Measurements from ENCODE around the gene PRR19. TPM values are rescaled to one million over a fixed set of nuclear protein-coding genes. Genes with fewer than 3 reads are reported as not detected.
A peak's percentile ranks its signal among the peaks of the same experiment; 100 is the strongest.

PRR19 gene
- total and polyA plus RNA-seq, 10 donors = 0.33 to 1.2 (median 0.54) TPM; not detected in 2

- no peak overlapping the region for H3K4me3 ChIP-seq
- peak overlapping the region in 5 of 8 donors; percentile 9 to 99 (median 97) for H3K27ac ChIP-seq
- peaks cover 0 to 66% (median 33%) of the 10 kb centered on the region in 6 donors for H3K36me3 ChIP-seq
- no peak for DNase-seq
- WGBS, 5 donors = 32 to 55% (median 41%) methylated on average over 3 of the region's 3 CpGs
- no peak for TF ChIP-seq POLR2AphosphoS5 (IDR thresholded peaks at IDR 0.05)
- TF ChIP-seq POLR2A (IDR thresholded peaks at IDR 0.05) = no peak
- intact Hi-C loops (cut with DNase I; ENCODE audit: low total_unique reads) = no loop called here
- H3K9me3 ChIP-seq = no peaks in the 10 kb centered on the region
- H3K4me1 ChIP-seq = peaks cover 54 to 100% (median 85%) of the 10 kb centered on the region in 6 donors
- no peaks in the 10 kb centered on the region for H3K27me3 ChIP-seq (replicated peaks in 1 of 7)
Observed at GRCh38 chr19:42276284-42276683, 25.6 kb upstream of the PRR19 start.

GRCh38 chr19:42276821-42277220 lies 25.1 kb upstream of the PRR19 start:
- intact Hi-C loops (cut with DNase I; ENCODE audit: low total_unique reads) = no loop called here
- Histone ChIP-seq H3K4me3 (no peak overlapping the region), H3K9me3 (no peaks in the 10 kb centered on the region), H3K36me3 (peaks cover 0 to 62% (median 32%) of the 10 kb centered on the region in 6 donors), H3K27ac (peak overlapping the region in 5 of 8 donors; percentile 95 to 99 (median 97)), H3K4me1 (peaks cover 54 to 100% (median 85%) of the 10 kb centered on the region in 6 donors), H3K27me3 (replicated peaks in 1 of 7) (no peaks in the 10 kb centered on the region)
- DNase-seq = no peak
- WGBS, 5 donors = 59 to 90% (median 85%) methylated on average over 4 of the region's 4 CpGs
- no peak for TF ChIP-seq CTCF (IDR thresholded peaks at IDR 0.05 in 8 of 11, conservative IDR thresholded peaks at IDR 0.05 in 3 of 11)
- TF ChIP-seq POLR2AphosphoS5 (IDR thresholded peaks at IDR 0.05) = no peak
- no peak for TF ChIP-seq POLR2A (IDR thresholded peaks at IDR 0.05)

GRCh38 chr19:42277821-42278451 lies 24.0 kb upstream of the PRR19 start:
- Histone ChIP-seq H3K27me3 (replicated peaks in 1 of 7) (no peaks in the 10 kb centered on the region), H3K36me3 (peaks cover 0 to 51% (median 21%) of the 10 kb centered on the region in 6 donors), H3K4me3 (no peak overlapping the region), H3K9me3 (no peaks in the 10 kb centered on the region), H3K27ac (peak overlapping the region; percentile 9 to 99 (median 96)), H3K4me1 (peaks cover 65 to 100% (median 91%) of the 10 kb centered on the region in 6 donors)
- peak; percentile 29 to 58 (median 46) for TF ChIP-seq POLR2AphosphoS5 (IDR thresholded peaks at IDR 0.05)
- TF ChIP-seq POLR2A (IDR thresholded peaks at IDR 0.05) = no peak
- no peak for TF ChIP-seq CTCF (IDR thresholded peaks at IDR 0.05 in 8 of 11, conservative IDR thresholded peaks at IDR 0.05 in 3 of 11)
- WGBS, 5 donors = 56 to 72% (median 59%) methylated on average over 6 to 10 of the region's 10 CpGs
- intact Hi-C loops (cut with DNase I; ENCODE audit: low total_unique reads) = no loop called here
- peak; percentile 79 for DNase-seq

- Histone ChIP-seq H3K36me3 (peaks cover 0 to 45% (median 15%) of the 10 kb centered on the region in 6 donors), H3K4me3 (peak overlapping the region in 1 of 8 donors; percentile 91), H3K4me1 (peaks cover 68 to 100% (median 94%) of the 10 kb centered on the region in 6 donors), H3K27ac (peak overlapping the region in 7 of 8 donors; percentile 24 to 99 (median 97)), H3K9me3 (no peaks in the 10 kb centered on the region), H3K27me3 (replicated peaks in 1 of 7) (no peaks in the 10 kb centered on the region)
- intact Hi-C loops (cut with DNase I; ENCODE audit: low total_unique reads) = no loop called here
- no peak for DNase-seq
- TF ChIP-seq POLR2AphosphoS5 (IDR thresholded peaks at IDR 0.05) = peak in 1 of 3 donors; percentile 21
- TF ChIP-seq POLR2A (IDR thresholded peaks at IDR 0.05) = no peak
- WGBS, 5 donors = 52 to 78% (median 64%) methylated on average over 5 of the region's 5 CpGs
Observed at GRCh38 chr19:42278452-42279154, 23.3 kb upstream of the PRR19 start.
